HT-29 (cell line): ENCODE data around the gene PROS1. TPM values are rescaled to one million over a fixed set of nuclear protein-coding genes. Genes with fewer than 3 reads are reported as not detected.
A peak's percentile ranks its signal among the peaks of the same experiment; 100 is the strongest.

Experiments
- DNase-seq: peaks from one replicate; pipeline ENCODE4 v3.0.0-alpha.2; 2015; ENCODE audit warnings: low spot score
- total RNA-seq: library from RNA; depleted of rRNA; stranded (reverse); fragments of >200 nt; shearing (Covaris generic); gene quantifications from 2 replicates; pipeline ENCODE4 v1.2.3, GENCODE V29; 2014; rRNA removed

Gene PROS1
- total RNA-seq, result 8.1 and 10.0 TPM in 2 replicates

GRCh38 chr3:93973131-93974126 is at the start of gene PROS1:
Gene PROS1, minus strand, starts transcription at chr3:93973896. Its CDS starts 147 bp downstream, at chr3:93973749.
- DNase-seq, result peak; percentile 93

- DNase-seq, result no peak
These were observed 46.6 kb upstream of the PROS1 start for GRCh38 chr3:94020293-94020692.

- DNase-seq, result no peak
These were observed 46.0 kb upstream of the PROS1 start for GRCh38 chr3:94019659-94020058.

- no peak for DNase-seq
These were observed 41.3 kb upstream of the PROS1 start for GRCh38 chr3:94015025-94015424.

- DNase-seq, result no peak
These were observed 38.5 kb upstream of the PROS1 start for GRCh38 chr3:94012185-94012584.

- no peak for DNase-seq
These were observed 37.6 kb upstream of the PROS1 start for GRCh38 chr3:94011233-94011711.

GRCh38 chr3:94009608-94010007 is 35.9 kb upstream of the PROS1 start:
- DNase-seq, result no peak

- DNase-seq, result no peak
These were observed 34.6 kb upstream of the PROS1 start for GRCh38 chr3:94008253-94008652.

- peak; percentile 74 for DNase-seq
These were observed 30.7 kb upstream of the PROS1 start for GRCh38 chr3:94004301-94004910.

GRCh38 chr3:94001827-94002495 is 28.3 kb upstream of the PROS1 start:
- no peak for DNase-seq

GRCh38 chr3:94001191-94001590 is 27.5 kb upstream of the PROS1 start:
- no peak for DNase-seq

- DNase-seq, result no peak
These were observed 20.4 kb upstream of the PROS1 start for GRCh38 chr3:93994056-93994455.

GRCh38 chr3:93992207-93992606 is 18.5 kb upstream of the PROS1 start:
- no peak for DNase-seq

- DNase-seq, result no peak
These were observed 17.9 kb upstream of the PROS1 start for GRCh38 chr3:93991631-93992030.

- DNase-seq, result no peak
These were observed 15.5 kb upstream of the PROS1 start for GRCh38 chr3:93989241-93989640.

GRCh38 chr3:93988764-93989163 is 15.1 kb upstream of the PROS1 start:
- no peak for DNase-seq

- no peak for DNase-seq
These were observed 14.6 kb upstream of the PROS1 start for GRCh38 chr3:93988283-93988682.

GRCh38 chr3:93984618-93985017 is 10.9 kb upstream of the PROS1 start:
- no peak for DNase-seq

GRCh38 chr3:93983408-93983807 is 9.7 kb upstream of the PROS1 start:
- DNase-seq, result no peak

- DNase-seq, result no peak
These were observed 8.0 kb upstream of the PROS1 start for GRCh38 chr3:93981649-93982048.

- DNase-seq, result peak; percentile 100
These were observed 6.4 kb upstream of the PROS1 start, which contains the start of gene ARL13B for GRCh38 chr3:93979850-93980676. Gene ARL13B, plus strand, starts transcription at chr3:93980155. Its CDS starts 269 bp downstream, at chr3:93980424.
